PC-3 (cell line): ENCODE data around the gene RYK. TPM values are rescaled to one million over a fixed set of nuclear protein-coding genes. Genes with fewer than 3 reads are reported as not detected.
"Not testable (repeated sequence)": the region's sequence is repeated elsewhere in the genome, so short reads cannot be mapped to it uniquely, and the experiment has no call there.

Experiments used
- ATAC-seq: fragments of 200-7000 bp; cut with Tn5 transposase; 2 replicates; pipeline ENCODE4 v1.9.1; 2020; ENCODE audit warnings: mild to moderate bottlenecking, moderate library complexity
- BruUV-seq: library from RNA; stranded (reverse); fragments of 400-500 nt; replicated peaks from 2 replicates; lab custom pipeline; 2021; lab: Mats Ljungman, UMichigan
- CTCF ChIA-PET: fragments of 300-600 bp; sonication (Branson Sonifier 250); formaldehyde crosslinking; loops from one replicate; lab custom pipeline; 2022; ENCODE audit warnings: antibody characterized with exemption; lab: Charles Lee
- POLR2A ChIA-PET: fragments of 300-600 bp; sonication (Branson Sonifier 250); formaldehyde crosslinking; loops from one replicate; lab custom pipeline; 2022; ENCODE audit warnings: antibody characterized with exemption; ENCODE audit not compliant: unreplicated experiment; lab: Charles Lee
- DNase-seq: peaks from one replicate; pipeline ENCODE4 v3.0.0-alpha.2; 2015
- H2AFZ ChIP-seq: fragments of 300-600 bp; sonication (generic); 2 replicates; pipeline ENCODE4 v1.6.0; 2016; ENCODE audit warnings: antibody characterized with exemption, low read length
- H3F3A ChIP-seq: fragments of 300-600 bp; sonication (generic); one replicate; pipeline ENCODE4 v1.6.0; 2017; ENCODE audit warnings: antibody characterized with exemption, low read length, control low read depth, mild to moderate bottlenecking; ENCODE audit not compliant: unreplicated experiment
- H3K27ac ChIP-seq: fragments of 300-600 bp; sonication (generic); 2 replicates; pipeline ENCODE4 v1.5.1; 2016; ENCODE audit warnings: mild to moderate bottlenecking, low read length
- H3K27me3 ChIP-seq: fragments of 300-600 bp; sonication (generic); 2 replicates; pipeline ENCODE4 v1.6.1; 2016; ENCODE audit warnings: low read length, mixed read lengths
- H3K36me3 ChIP-seq: fragments of 300-600 bp; sonication (generic); 2 replicates; pipeline ENCODE4 v1.6.1; 2016; ENCODE audit warnings: low read depth, mixed run types, low read length, mixed read lengths
- H3K4me1 ChIP-seq: fragments of 300-600 bp; sonication (generic); 2 replicates; pipeline ENCODE4 v1.5.1; 2016; ENCODE audit warnings: low read length; ENCODE audit not compliant: insufficient read depth
- H3K4me2 ChIP-seq: fragments of 300-600 bp; sonication (generic); 2 replicates; pipeline ENCODE4 v1.6.0; 2016; ENCODE audit warnings: low read length
- H3K4me3 ChIP-seq: fragments of 300-600 bp; sonication (generic); 2 replicates; pipeline ENCODE4 v1.5.1; 2016; ENCODE audit warnings: mild to moderate bottlenecking, low read length, mixed read lengths
- H3K79me2 ChIP-seq: fragments of 300-600 bp; sonication (generic); 2 replicates; pipeline ENCODE4 v1.6.1; 2017; ENCODE audit warnings: low read length, mixed read lengths
- H3K9ac ChIP-seq: fragments of 300-600 bp; sonication (generic); 2 replicates; pipeline ENCODE4 v1.6.0; 2016; ENCODE audit warnings: mild to moderate bottlenecking, low read length
- H3K9me2 ChIP-seq: fragments of 300-600 bp; sonication (generic); replicated peaks from 2 replicates; pipeline ENCODE4 v1.6.1; 2016; ENCODE audit warnings: mixed run types, low read length, mixed read lengths
- H3K9me3 ChIP-seq: fragments of 300-600 bp; sonication (generic); 2 replicates; pipeline ENCODE4 v1.6.1; 2016; ENCODE audit warnings: low read length, mixed read lengths
- H4K20me1 ChIP-seq: fragments of 300-600 bp; sonication (generic); 2 replicates; pipeline ENCODE4 v1.6.1; 2016; ENCODE audit warnings: low read length, mixed read lengths
- CTCF ChIP-seq: fragments of 300-600 bp; sonication (generic); conservative IDR thresholded peaks from 2 replicates; pipeline ENCODE4 v1.5.1; 2017; ENCODE audit warnings: antibody characterized with exemption, low read depth, mild to moderate bottlenecking, low read length
- EZH2 ChIP-seq: fragments of 300-600 bp; sonication (generic); IDR thresholded peaks from one replicate; pipeline ENCODE4 v1.6.1; 2017; ENCODE audit warnings: antibody characterized with exemption, mild to moderate bottlenecking, low read length; ENCODE audit not compliant: unreplicated experiment
- EZH2phosphoT487 ChIP-seq: fragments of 300-600 bp; sonication (generic); IDR thresholded peaks from 2 replicates; pipeline ENCODE4 v1.6.1; 2018; ENCODE audit warnings: mild to moderate bottlenecking, antibody characterized with exemption, low read length, borderline replicate concordance
- intact Hi-C: fragments of 100-400 bp; cut with micrococcal nuclease; formaldehyde crosslinking; loops from 2 replicates; pipeline ENCODE4 v1.9.0; 2023
- total RNA-seq: library from RNA; depleted of rRNA; stranded (reverse); fragments of >200 nt; gene quantifications from 2 replicates; pipeline ENCODE4 v1.2.3, GENCODE V29; 2014

The RYK gene
- total RNA-seq, 1 experiment from 2014 or later = 47.2 TPM

- Histone ChIP-seq H3K4me3 (no peak overlapping the region), H4K20me1 (no peaks in the 10 kb centered on the region), H3K4me1 (peaks cover 22% of the 10 kb centered on the region), H3K4me2 (no peak overlapping the region), H3K27me3 (no peaks in the 10 kb centered on the region), H2AFZ (no peak overlapping the region), H3K79me2 (no peaks in the 10 kb centered on the region), H3K27ac (no peak overlapping the region), H3F3A (no peaks in the 10 kb centered on the region), H3K36me3 (peaks cover 27% of the 10 kb centered on the region), H3K9me3 (no peaks in the 10 kb centered on the region), H3K9ac (no peak overlapping the region), H3K9me2 (no peaks in the 10 kb centered on the region)
- DNase-seq (no peak), ATAC-seq (no peak)
- TF ChIP-seq EZH2phosphoT487 = no peak
- no peak for TF ChIP-seq EZH2
- no peak for TF ChIP-seq CTCF
- POLR2A ChIA-PET = no interaction called here
- intact Hi-C loops = no loop called here
- CTCF ChIA-PET = no interaction called here
- no TSS peak for BruUV-seq
These were observed 45.2 kb downstream of the RYK start for GRCh38 chr3:134205451-134205850.

- Histone ChIP-seq H3K4me1 (peaks cover 22% of the 10 kb centered on the region), H3K79me2 (no peaks in the 10 kb centered on the region), H4K20me1 (no peaks in the 10 kb centered on the region), H3K9ac (peak overlapping the region; percentile 48), H3K27me3 (no peaks in the 10 kb centered on the region), H3K4me3 (no peak overlapping the region), H3F3A (no peaks in the 10 kb centered on the region), H2AFZ (no peak overlapping the region), H3K9me2 (no peaks in the 10 kb centered on the region), H3K9me3 (no peaks in the 10 kb centered on the region), H3K27ac (peak overlapping the region; percentile 87), H3K36me3 (peaks cover 13% of the 10 kb centered on the region; the same call in 1 of the 2 replicates), H3K4me2 (peak overlapping the region; percentile 67)
- DNase-seq (peak; percentile 86), ATAC-seq (peak; percentile 86)
- BruUV-seq = no TSS peak
- ChIA-PET CTCF (no interaction called here), POLR2A (no interaction called here)
- intact Hi-C loops = no loop called here
- no peak for TF ChIP-seq EZH2
- TF ChIP-seq CTCF = no peak
- TF ChIP-seq EZH2phosphoT487 = no peak
These were observed 49.2 kb downstream of the RYK start for GRCh38 chr3:134201201-134202130.

GRCh38 chr3:134199880-134200279, 50.8 kb downstream of the RYK start:
- intact Hi-C loops = loop anchor here (5.0 kb wide), 3 partner anchors 107 to 292 kb away; no protein-coding TSS in a partner anchor
- H3K9me2 ChIP-seq, BruUV-seq, H4K20me1 ChIP-seq, H3K27ac ChIP-seq, H3K27me3 ChIP-seq, H3K79me2 ChIP-seq, H3K9me3 ChIP-seq, ATAC-seq, H3K4me3 ChIP-seq, H3K9ac ChIP-seq, H3F3A ChIP-seq, DNase-seq, POLR2A ChIA-PET, H2AFZ ChIP-seq, H3K4me2 ChIP-seq: not testable (repeated sequence)
- CTCF ChIA-PET = interaction anchor here (0.5 kb wide), 1 partner anchor 147 kb away, joined by 3 read pairs; no protein-coding TSS in a partner anchor
- Histone ChIP-seq H3K4me1 (peaks cover 22% of the 10 kb centered on the region), H3K36me3 (peaks cover 13% of the 10 kb centered on the region; the same call in 1 of the 2 replicates)
